ENCODE measurements around the gene PPP1CB. TPM values are rescaled to one million over a fixed set of nuclear protein-coding genes. Genes with fewer than 3 reads are reported as not detected.
A peak's percentile ranks its signal among the peaks of the same experiment; 100 is the strongest.
"Not testable (repeated sequence)": the region's sequence is repeated elsewhere in the genome, so short reads cannot be mapped to it uniquely, and the experiment has no call there.

PPP1CB gene
- total and polyA plus RNA-seq, 10 of the 15 experiments (the other 5 are each of a cell fraction or from before 2014, with no cell fraction given): 37.5 to 176 (median 84.9) TPM

DNA sequence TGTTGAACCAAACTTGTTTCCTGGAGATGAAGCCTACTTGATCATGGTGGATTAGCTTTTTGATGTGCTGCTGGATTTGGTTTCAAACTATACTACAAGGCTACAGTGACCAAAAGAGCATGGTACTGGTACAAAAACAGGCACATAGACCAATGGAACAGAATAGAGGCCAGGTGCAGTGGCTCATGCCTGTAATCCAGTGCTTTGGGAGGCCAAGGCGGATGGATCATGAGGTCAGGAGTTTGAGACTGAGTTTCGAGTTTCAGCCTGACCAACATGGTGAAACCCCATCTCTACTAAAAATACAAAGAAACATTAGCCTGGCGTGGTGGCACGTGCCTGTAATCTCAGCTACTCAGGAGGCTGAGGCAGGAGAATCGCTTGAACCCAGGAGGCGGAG lies 9.0 kb upstream of the PPP1CB start:
- H3K9me3 ChIP-seq (replicated peaks; ENCODE audit: control insufficient read depth, insufficient read depth, low read length); H3K4me3 ChIP-seq; H4K20me1 ChIP-seq (ENCODE audit: control insufficient read depth, insufficient read depth); H2AFZ ChIP-seq (ENCODE audit: control insufficient read depth, low read depth, low read length); H3K79me2 ChIP-seq (ENCODE audit: control insufficient read depth, insufficient read depth, low read length); H3K4me2 ChIP-seq (ENCODE audit: control insufficient read depth, insufficient read depth); H3K9ac ChIP-seq (ENCODE audit: control insufficient read depth, insufficient read depth, low read length); DNase-seq (ENCODE audit: low read depth, low spot score); ATAC-seq; BruUV-seq (replicated peaks); in situ Hi-C loops (cut with MboI); H3K4me1 ChIP-seq (ENCODE audit: control insufficient read depth, insufficient read depth, low read length); intact Hi-C loops (cut with micrococcal nuclease; ENCODE audit: unreplicated experiment); H3K27me3 ChIP-seq (replicated peaks in 1 of 2; ENCODE audit: control insufficient read depth in 2 of 2, insufficient read depth in 2 of 2, low read length in 1 of 2); RAD21 ChIA-PET (ENCODE audit: unreplicated experiment); POLR2A ChIA-PET; H3K36me3 ChIP-seq (ENCODE audit: control insufficient read depth in 2 of 2, insufficient read depth in 2 of 2, low read length in 1 of 2); FAIRE-seq; H3K27ac ChIP-seq (ENCODE audit: control insufficient read depth, insufficient read depth): not testable (repeated sequence)
- ChIA-PET CTCF (interaction anchor here (1.7 kb wide), 1 partner anchor 7 kb away, joined by 7 read pairs; no protein-coding TSS in a partner anchor), SMC1A (ENCODE audit: uncharacterized antibody, unreplicated experiment) (interaction anchor here (1.6 kb wide), 1 partner anchor 8 kb away, joined by 3 read pairs; no protein-coding TSS in a partner anchor)
- TF ChIP-seq BHLHE40 (IDR thresholded peaks at IDR 0.05; ENCODE audit: borderline replicate concordance in 1 of 2, low read depth in 2 of 2, low read length in 1 of 2): peak in 1 of 2 experiments; percentile 44; a peak in 2 of 4 replicates
- 71% methylated on average over 6 of the region's 6 CpGs for WGBS (ENCODE audit: insufficient coverage, insufficient replicate concordance, low lambda C conversion rate, missing lambda C conversion rate)

DNA sequence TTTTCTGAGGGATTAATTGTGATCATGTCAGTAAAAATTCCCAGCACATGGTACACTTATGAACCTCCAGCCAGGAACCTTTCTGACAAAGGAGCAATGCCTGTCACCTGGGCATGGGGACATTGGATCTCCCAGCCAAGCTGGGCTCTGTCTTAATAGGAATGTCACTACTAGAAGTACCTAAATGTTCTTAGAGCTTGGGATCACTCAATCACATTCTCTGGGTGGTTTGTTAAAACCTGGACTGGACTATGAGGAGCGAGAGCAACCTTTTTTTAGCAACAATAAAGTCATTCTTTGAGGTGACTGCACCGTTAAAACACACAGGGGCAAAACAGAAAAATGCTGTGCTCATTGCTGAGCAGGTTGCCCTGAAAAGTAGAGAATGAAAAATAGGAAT lies 6.4 kb upstream of the PPP1CB start:
- no peak overlapping the region for H3K27ac ChIP-seq (ENCODE audit: control insufficient read depth, insufficient read depth)
- DNase-seq (ENCODE audit: low read depth, low spot score) (no peak), FAIRE-seq (no peak), ATAC-seq (no peak)
- no peaks in the 10 kb centered on the region for H3K27me3 ChIP-seq (replicated peaks in 1 of 2; ENCODE audit: control insufficient read depth in 2 of 2, insufficient read depth in 2 of 2, low read length in 1 of 2)
- H3K79me2 ChIP-seq (ENCODE audit: control insufficient read depth, insufficient read depth, low read length): peaks cover 2% of the 10 kb centered on the region
- H3K9ac ChIP-seq (ENCODE audit: control insufficient read depth, insufficient read depth, low read length): no peak overlapping the region
- peaks cover 2% of the 10 kb centered on the region; the same call in 1 of the 2 replicates for H3K4me1 ChIP-seq (ENCODE audit: control insufficient read depth, insufficient read depth, low read length)
- intact Hi-C loops (cut with micrococcal nuclease; ENCODE audit: unreplicated experiment) (no loop called here), in situ Hi-C loops (cut with MboI) (no loop called here)
- H3K4me3 ChIP-seq: no peak overlapping the region
- H4K20me1 ChIP-seq (ENCODE audit: control insufficient read depth, insufficient read depth): no peaks in the 10 kb centered on the region
- no peaks in the 10 kb centered on the region for H3K9me3 ChIP-seq (replicated peaks; ENCODE audit: control insufficient read depth, insufficient read depth, low read length)
- ChIA-PET CTCF (no interaction called here), POLR2A (interaction anchor here (0.5 kb wide), 1 partner anchor 14 kb away, joined by 11 read pairs; no protein-coding TSS in a partner anchor), RAD21 (ENCODE audit: unreplicated experiment) (interaction anchor here (1.1 kb wide), 1 partner anchor 151 kb away, joined by 4 read pairs; no protein-coding TSS in a partner anchor), SMC1A (ENCODE audit: uncharacterized antibody, unreplicated experiment) (no interaction called here)
- no peaks in the 10 kb centered on the region for H3K36me3 ChIP-seq (ENCODE audit: control insufficient read depth in 2 of 2, insufficient read depth in 2 of 2, low read length in 1 of 2)
- no peak overlapping the region for H3K4me2 ChIP-seq (ENCODE audit: control insufficient read depth, insufficient read depth)
- WGBS (ENCODE audit: insufficient coverage, insufficient replicate concordance, low lambda C conversion rate, missing lambda C conversion rate): 22% methylated on average over 2 of the region's 2 CpGs
- no peak overlapping the region for H2AFZ ChIP-seq (ENCODE audit: control insufficient read depth, low read depth, low read length)
- no TSS peak for BruUV-seq (replicated peaks)
- TF ChIP-seq HCFC1 (IDR thresholded peaks at IDR 0.05; ENCODE audit: low read length): no peak
- TF ChIP-seq NRF1 (conservative IDR thresholded peaks at IDR 0.05; ENCODE audit: low read depth, low read length): no peak
- no peak for TF ChIP-seq ZNF207 (IDR thresholded peaks at IDR 0.05; ENCODE audit: borderline replicate concordance)
- no peak for TF ChIP-seq ZNF622 (IDR thresholded peaks at IDR 0.05)
- TF ChIP-seq, protein P1, sequence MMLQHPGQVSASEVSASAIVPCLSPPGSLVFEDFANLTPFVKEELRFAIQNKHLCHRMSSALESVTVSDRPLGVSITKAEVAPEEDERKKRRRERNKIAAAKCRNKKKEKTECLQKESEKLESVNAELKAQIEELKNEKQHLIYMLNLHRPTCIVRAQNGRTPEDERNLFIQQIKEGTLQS (IDR thresholded peaks at IDR 0.05; ENCODE audit: borderline replicate concordance, extremely low read depth, low read depth, low read length): no peak
- TF ChIP-seq RBBP5 (conservative IDR thresholded peaks at IDR 0.05): no peak
- TF ChIP-seq POLR2AphosphoS2 (IDR thresholded peaks at IDR 0.05; ENCODE audit: low read depth, low read length): no peak
- TF ChIP-seq BMI1 (IDR thresholded peaks at IDR 0.05; ENCODE audit: borderline replicate concordance): no peak
- no peak for TF ChIP-seq POLR2A (IDR thresholded peaks at IDR 0.05; ENCODE audit: low read depth, low read length)
- TF ChIP-seq, protein P2, sequence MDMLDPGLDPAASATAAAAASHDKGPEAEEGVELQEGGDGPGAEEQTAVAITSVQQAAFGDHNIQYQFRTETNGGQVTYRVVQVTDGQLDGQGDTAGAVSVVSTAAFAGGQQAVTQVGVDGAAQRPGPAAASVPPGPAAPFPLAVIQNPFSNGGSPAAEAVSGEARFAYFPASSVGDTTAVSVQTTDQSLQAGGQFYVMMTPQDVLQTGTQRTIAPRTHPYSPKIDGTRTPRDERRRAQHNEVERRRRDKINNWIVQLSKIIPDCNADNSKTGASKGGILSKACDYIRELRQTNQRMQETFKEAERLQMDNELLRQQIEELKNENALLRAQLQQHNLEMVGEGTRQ (IDR thresholded peaks at IDR 0.05; ENCODE audit: borderline replicate concordance, low read depth, low read length): no peak
- TF ChIP-seq MTA3 (IDR thresholded peaks at IDR 0.05; ENCODE audit: borderline replicate concordance, low read length): no peak
- TF ChIP-seq CHD1 (IDR thresholded peaks at IDR 0.05; ENCODE audit: low read depth, low read length): no peak
- TF ChIP-seq NBN (IDR thresholded peaks at IDR 0.05): no peak
- TF ChIP-seq SMC3 (IDR thresholded peaks at IDR 0.05; ENCODE audit: borderline replicate concordance, low read length): no peak
- TF ChIP-seq LARP7 (IDR thresholded peaks at IDR 0.05): no peak
- TF ChIP-seq, protein P3, sequence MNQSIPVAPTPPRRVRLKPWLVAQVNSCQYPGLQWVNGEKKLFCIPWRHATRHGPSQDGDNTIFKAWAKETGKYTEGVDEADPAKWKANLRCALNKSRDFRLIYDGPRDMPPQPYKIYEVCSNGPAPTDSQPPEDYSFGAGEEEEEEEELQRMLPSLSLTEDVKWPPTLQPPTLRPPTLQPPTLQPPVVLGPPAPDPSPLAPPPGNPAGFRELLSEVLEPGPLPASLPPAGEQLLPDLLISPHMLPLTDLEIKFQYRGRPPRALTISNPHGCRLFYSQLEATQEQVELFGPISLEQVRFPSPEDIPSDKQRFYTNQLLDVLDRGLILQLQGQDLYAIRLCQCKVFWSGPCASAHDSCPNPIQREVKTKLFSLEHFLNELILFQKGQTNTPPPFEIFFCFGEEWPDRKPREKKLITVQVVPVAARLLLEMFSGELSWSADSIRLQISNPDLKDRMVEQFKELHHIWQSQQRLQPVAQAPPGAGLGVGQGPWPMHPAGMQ (IDR thresholded peaks at IDR 0.05; ENCODE audit: borderline replicate concordance): no peak

Measured in GM12878 (cell line).